ENCODE data around the gene DCC.
A peak's percentile ranks its signal among the peaks of the same experiment; 100 is the strongest.
"Not testable (repeated sequence)": the region's sequence is repeated elsewhere in the genome, so short reads cannot be mapped to it uniquely, and the experiment has no call there.

The DCC gene

GRCh38 chr18:52353589-52353988, 13.6 kb downstream of the DCC start:
- DNase-seq: no peak

- no peak for DNase-seq
Measured at GRCh38 chr18:52363861-52364260, 23.9 kb downstream of the DCC start.

- DNase-seq: not testable (repeated sequence)
Measured at GRCh38 chr18:52366851-52367250, 26.9 kb downstream of the DCC start.

GRCh38 chr18:52367953-52368742, 28.2 kb downstream of the DCC start:
- no peak for DNase-seq

- no peak for DNase-seq
Measured at GRCh38 chr18:52370841-52371240, 30.8 kb downstream of the DCC start.

GRCh38 chr18:52376104-52376503, 36.1 kb downstream of the DCC start:
- no peak for DNase-seq

- no peak for DNase-seq
Measured at GRCh38 chr18:52377094-52377493, 37.1 kb downstream of the DCC start.

- DNase-seq: no peak
Measured at GRCh38 chr18:52386306-52386705, 46.3 kb downstream of the DCC start.

GRCh38 chr18:52387175-52387574, 47.2 kb downstream of the DCC start:
- peak; percentile 1 for DNase-seq

GRCh38 chr18:52391810-52392559, 52.0 kb downstream of the DCC start:
- DNase-seq: peak; percentile 7

- DNase-seq: peak; percentile 28
Measured at GRCh38 chr18:52394602-52395001, 54.6 kb downstream of the DCC start.

- DNase-seq: no peak
Measured at GRCh38 chr18:52395146-52395852, 55.3 kb downstream of the DCC start.

- no peak for DNase-seq
Measured at GRCh38 chr18:52401236-52401635, 61.2 kb downstream of the DCC start.

- DNase-seq: no peak
Measured at GRCh38 chr18:52402814-52403213, 62.8 kb downstream of the DCC start.

- DNase-seq: no peak
Measured at GRCh38 chr18:52403291-52404021, 63.5 kb downstream of the DCC start.

- no peak for DNase-seq
Measured at GRCh38 chr18:52408800-52409302, 68.9 kb downstream of the DCC start.

GRCh38 chr18:52409727-52410126, 69.7 kb downstream of the DCC start:
- no peak for DNase-seq

- DNase-seq: no peak
Measured at GRCh38 chr18:52415131-52415530, 75.1 kb downstream of the DCC start.

GRCh38 chr18:52422985-52423601, 83.1 kb downstream of the DCC start:
- DNase-seq: no peak

- no peak for DNase-seq
Measured at GRCh38 chr18:52426041-52426440, 86.0 kb downstream of the DCC start.

- DNase-seq: no peak
Measured at GRCh38 chr18:52426462-52426861, 86.5 kb downstream of the DCC start.

GRCh38 chr18:52427521-52428175, 87.7 kb downstream of the DCC start:
- no peak for DNase-seq
